AML-193 (cell line): Measurements from ENCODE around the gene MIOX.

ENCODE experiments used
- DNase-seq, 2 experiments: peaks; one replicate each; lab custom pipeline; 2025; lab: John Stamatoyannopoulos, UW

Gene MIOX

DNA sequence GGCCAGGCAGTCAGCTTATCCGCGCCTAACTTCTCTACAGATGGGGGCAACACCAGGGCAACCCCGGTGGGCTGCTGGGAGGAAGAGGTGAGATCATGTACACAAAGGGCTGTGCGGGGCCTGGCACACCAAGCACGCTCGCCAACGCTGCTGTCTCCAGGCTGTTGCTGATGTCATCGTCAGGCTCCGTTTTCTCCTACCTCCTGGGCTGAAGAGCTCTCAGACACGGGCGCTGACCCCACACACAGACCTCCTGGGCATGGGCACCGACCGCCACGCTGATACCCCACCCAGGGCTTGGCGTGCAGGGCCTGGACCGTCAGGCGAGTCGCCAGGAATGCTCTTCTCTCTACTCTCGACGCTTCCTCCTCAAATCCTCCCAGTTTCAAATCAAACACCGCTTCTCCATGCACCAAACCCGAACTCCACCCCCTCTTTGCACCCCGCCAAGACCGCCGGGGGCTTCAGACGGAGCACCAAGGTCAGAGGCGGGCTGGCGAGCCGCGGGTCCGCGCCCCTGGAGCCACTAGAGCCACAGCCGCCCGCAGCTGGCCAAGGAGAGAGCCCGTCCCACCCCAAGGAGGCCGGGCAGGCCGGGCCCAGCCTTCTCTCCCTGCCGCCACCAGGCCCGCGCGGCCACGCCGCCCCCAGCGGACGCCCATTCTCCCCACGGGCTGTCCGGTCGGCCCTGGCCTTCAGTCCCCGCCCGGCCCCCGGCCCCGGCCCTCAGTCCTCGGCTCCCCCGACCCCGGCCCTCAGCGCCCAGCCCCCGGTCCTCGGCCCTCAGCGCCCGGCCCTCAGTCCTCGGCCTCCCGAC, 12.6 kb upstream of the MIOX start:
- peak in 1 of 2 experiments; percentile 10 for DNase-seq

DNA sequence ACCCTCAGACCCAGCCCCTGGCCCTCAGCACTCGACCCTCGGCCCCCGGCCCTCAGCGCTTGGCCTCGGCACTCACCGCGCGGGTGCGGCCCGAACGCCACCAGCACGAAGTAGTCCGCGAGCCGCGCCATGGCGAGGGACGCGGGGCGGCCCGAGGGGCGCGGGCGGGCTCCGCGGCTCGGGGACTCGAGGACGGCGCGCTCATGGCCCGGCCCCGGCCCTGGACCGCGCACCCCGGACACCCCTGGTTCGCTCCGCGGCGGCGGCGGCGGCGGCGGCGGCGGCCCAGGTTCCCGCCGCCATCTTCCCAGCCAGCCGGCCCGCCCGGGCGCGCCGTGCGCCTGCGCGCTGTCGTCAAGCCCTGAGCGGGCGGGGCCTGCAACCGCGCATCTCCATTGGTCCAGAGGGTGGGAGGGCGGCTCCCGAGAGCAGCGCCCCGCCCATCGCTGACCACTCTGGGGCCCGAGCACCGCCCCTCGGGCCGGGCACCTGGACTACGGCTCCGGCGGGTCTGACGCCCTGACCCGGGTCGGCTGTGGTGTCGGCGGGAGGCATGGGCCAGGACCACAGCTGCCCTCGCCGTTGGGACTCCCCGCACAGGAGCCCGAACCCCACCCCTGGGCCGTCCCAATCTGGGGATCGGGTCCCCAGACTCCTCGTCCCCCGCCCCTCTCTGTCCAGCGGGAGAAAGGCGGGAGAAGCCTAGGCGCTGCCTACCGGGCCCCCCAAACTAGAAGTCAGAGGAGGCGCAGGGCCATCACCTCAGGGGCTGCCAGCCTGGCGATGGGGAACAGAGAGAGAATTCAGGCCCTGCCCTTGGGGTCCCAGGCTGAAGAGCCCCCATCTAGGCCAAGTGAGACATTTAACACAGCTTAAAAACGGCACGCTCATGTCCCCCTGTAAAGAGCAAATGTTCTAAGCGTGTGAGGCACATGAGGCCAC, 11.7 kb upstream of the MIOX start, which contains the start of gene SBF1:
Gene SBF1, minus strand, starts transcription at position 326 of the 942 bp plus-strand sequence. Its CDS starts 195 bp downstream, at position 131.
- DNase-seq, result peak; percentile 68 to 73

DNA sequence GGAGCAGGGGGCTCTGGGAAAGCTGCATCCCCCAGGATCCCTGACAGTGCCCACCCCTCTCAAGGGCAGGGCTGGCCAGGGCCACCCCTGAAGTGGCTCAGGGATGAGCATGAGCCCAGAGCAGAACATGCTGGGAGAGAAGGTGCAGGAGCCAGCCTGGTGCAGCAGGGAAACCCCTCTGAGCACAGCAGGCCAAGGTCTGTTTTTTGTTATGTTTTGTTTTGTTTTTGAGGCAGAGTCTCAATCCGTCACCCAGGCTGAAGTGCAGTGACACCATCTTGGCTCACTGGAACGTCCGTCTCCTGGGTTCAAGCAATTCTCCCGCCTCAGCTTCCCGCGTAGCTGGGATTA, 11.0 kb upstream of the MIOX start:
- DNase-seq, result no peak

DNA sequence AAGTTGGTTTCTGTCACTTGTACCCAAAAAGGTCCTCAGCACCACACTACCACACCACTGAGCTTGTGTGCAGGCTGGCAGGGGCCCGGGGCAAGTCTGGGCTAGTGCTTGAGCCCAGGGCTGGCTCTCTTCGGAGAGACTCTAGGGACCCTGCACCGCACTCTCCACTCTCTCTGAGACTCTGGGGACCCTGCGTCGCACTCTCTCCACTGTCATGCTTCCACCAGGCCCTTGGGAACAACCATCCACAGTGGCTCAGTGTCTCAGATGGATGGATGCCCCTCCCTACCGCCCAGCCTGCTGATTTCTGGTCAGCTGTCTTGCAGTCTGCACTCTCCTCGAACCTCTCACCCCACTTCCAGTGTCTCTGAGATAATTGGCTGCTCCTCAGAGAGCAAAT, 9.8 kb upstream of the MIOX start:
- DNase-seq, result no peak

DNA sequence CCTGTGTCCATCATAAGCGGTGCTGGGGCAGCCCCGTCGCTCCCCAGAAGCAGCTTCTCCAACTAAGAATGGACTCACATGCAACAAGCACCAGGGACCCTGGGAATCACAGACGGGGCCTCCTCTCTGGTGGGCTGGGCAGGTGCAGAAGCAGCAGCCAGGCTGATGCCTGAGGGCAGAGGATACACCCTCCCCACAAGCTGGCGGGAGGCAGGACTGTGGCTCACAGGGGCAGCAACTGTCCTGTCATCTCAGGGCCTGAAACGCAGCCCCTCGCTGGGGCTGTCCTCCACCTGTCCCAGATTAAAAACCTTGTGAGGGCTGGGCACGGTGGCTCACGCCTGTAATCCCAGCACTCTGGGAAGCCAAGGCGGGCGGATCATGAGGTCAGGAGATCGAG, 8.7 kb upstream of the MIOX start:
- DNase-seq, result no peak

DNA sequence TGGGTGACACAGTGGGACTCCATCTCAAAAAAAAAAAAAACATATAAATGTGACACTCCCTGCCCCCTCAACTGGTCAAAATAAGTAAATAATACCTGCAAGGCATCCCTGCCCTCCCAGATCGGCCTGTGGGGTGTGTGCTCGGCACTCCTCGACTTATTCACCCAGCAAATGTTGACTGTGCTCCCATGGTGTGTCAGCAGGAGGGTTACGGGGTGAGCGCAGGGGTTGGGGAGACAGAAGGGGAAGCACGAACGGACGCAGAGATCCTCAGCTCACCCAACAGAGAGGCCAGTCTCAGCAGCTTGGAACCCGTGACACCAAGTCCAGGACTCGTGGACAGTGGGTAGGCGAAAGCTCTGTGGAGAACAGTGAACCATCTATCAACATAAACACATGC, 6.9 kb upstream of the MIOX start:
- DNase-seq, result no peak

DNA sequence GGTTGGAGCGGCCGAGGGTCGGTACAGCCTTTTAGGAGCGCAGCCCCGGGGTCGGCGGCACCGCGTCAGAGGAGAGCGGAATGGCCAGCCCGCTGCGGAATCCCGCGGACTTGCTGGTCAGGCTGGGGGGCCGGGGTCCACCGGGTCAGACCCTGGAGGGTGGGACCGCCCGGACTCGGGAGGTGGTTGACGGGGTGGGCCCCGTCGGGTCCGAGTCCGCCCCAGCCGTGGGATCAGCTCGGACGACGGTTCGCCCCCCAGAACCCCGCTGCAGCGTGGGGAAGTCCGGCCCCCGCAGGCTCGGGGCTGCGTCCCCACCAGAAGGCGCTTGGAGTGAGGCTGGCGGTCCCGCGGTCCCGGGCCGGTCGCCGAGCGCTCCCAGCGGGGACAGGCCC, 5.6 kb upstream of the MIOX start:
- DNase-seq, result no peak

DNA sequence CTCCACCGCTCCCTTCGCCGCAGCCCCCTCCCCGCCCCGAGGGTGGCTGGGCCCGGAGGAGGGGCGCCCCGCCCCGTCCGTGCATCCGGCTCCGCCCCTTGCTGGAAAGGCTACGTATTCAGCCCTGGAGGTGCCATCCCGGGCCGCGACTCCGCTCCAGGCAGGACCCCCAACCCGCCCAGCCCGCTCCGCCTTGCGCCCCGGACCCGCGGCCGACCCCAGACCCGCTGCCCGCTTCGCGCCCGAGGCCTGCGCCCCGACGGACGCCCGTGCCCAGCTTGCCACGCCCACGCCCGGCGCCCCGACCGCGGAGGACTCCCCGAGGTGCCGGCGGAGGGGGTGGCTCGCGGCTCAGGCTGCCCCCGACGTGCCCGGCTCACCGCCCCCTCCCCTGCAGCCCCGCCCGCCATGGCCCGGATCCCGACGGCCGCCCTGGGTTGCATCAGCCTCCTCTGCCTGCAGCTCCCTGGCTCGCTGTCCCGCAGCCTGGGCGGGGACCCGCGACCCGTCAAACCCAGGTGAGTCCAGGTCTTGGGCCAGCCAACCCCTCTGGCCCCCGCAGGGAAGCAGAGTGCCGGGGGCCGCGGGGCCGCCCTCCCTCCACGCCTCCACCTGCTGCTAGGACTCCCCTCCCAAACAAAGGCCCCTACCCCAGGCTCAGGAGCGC, 5.1 kb upstream of the MIOX start, which contains the start of gene ADM2:
Gene ADM2, plus strand, starts transcription at position 104 of the 667 bp plus-strand sequence. Its CDS starts 305 bp downstream, at position 409.
- DNase-seq, result no peak

DNA sequence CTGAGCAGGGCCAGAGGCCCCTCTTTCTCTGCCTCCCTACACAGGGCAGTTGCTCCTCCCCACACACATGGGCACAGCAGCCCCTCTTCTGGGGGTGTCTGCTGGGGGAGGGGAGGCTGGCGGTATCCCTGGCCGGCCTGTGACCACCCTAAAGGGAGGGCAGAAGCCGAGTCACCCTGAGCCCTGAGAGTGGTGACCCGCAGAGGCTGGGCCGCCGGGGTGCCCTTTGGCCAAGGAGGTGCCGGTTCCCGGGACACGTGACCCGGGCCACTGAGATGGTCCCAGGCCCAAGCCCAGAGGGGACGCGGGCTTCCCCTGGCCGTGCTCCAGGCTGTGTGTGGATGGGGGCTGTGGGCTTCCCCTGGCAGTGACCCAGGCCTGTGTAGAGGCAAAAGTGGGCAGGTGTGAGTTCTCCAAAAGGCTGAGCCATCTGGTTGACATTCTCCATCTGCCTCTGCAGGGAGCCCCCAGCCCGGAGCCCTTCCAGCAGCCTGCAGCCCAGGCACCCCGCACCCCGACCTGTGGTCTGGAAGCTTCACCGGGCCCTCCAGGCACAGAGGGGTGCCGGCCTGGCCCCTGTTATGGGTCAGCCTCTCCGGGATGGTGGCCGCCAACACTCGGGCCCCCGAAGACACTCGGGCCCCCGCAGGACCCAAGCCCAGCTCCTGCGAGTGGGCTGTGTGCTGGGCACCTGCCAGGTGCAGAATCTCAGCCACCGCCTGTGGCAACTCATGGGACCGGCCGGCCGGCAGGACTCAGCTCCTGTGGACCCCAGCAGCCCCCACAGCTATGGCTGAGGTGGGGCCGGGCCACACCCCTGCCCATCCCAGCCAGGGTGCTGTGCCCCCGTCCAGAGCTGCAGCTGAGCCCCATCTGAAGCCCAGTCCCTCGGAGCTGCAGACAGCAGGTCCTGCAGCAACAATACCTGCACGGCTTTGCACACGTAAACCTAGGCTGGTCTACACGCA, 4.3 kb upstream of the MIOX start:
- no peak for DNase-seq

DNA sequence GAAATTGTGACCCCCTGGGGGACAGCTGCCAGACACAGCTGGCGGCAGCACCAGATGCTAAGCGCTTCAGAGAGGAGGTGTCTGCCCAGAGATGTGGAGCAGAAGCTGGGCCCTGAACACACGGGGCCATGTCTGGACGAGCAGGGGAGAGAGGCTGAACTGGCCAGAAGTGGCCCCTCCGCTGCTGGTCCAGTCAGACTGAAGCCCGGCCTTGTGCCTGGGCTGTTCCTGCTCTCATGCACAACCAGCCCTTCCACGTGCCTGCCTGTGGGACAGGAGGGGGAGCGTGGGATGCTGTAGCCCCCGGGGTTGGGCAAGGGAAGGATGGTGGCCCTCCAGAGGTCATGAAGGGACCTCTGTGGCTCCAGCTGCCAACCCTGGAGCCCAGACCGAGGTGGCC, 3.6 kb upstream of the MIOX start:
- no peak for DNase-seq

DNA sequence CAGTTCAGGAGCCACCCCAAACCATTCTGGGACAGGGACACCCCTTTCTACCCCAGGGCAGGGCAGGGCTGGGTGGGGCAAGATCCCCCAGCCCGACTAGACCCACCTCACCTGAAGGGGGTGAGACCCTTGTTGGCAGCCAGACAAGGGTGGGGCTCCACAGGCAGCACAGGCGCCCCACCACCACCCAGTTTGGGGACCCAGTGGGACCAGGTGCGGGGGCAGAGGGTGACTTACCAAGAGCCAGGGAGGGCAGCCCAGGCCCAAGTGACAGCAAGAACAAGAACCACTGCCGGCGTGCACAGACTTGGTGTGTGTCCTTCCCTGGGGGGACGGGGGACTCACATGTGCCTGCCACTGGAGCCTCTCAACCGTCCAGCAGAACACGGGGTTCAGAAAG, 3.1 kb upstream of the MIOX start:
- no peak for DNase-seq

DNA sequence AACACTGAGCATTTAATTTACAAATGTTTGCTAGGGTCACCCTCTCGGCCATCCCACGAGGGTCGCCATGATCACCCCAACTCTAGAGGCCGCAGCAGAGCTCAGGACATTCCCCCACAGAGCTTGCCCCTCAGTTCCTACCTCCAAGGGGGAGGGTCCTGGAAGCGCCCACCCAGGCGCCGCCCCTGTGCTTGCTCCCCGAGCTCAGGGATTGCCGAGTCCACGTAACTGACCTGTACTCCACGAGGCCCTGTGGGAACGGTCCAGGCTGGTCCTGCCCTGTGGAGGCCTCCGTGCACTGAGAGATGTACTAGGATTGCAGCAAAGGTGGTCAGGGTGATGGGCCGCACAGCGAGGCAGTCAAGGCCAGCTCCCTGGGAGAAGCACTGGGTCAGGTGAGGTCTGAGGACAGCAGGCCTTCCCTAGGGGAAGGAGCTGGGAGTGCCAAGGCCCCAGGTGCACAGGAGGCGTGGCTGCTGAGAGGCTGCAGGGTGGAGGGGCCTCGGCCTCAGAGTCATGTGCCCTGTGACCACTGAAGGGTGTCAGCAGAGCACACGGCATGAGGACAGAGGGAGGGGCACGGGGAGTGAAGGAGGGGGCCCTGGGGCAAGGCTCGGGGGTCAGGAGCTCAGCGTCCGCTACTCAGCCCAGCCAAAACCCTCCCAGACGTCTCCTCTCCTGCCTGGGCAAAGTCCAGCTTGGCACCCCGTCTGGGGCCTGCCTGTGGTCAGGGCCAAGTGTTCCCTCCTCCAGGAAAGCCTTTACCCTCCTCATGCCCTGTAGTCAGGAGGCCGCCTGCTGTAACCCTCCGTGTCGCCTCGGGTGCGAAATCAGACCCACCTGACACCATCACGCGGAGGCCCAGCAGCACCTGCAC, 2.4 kb upstream of the MIOX start:
- DNase-seq, result no peak

DNA sequence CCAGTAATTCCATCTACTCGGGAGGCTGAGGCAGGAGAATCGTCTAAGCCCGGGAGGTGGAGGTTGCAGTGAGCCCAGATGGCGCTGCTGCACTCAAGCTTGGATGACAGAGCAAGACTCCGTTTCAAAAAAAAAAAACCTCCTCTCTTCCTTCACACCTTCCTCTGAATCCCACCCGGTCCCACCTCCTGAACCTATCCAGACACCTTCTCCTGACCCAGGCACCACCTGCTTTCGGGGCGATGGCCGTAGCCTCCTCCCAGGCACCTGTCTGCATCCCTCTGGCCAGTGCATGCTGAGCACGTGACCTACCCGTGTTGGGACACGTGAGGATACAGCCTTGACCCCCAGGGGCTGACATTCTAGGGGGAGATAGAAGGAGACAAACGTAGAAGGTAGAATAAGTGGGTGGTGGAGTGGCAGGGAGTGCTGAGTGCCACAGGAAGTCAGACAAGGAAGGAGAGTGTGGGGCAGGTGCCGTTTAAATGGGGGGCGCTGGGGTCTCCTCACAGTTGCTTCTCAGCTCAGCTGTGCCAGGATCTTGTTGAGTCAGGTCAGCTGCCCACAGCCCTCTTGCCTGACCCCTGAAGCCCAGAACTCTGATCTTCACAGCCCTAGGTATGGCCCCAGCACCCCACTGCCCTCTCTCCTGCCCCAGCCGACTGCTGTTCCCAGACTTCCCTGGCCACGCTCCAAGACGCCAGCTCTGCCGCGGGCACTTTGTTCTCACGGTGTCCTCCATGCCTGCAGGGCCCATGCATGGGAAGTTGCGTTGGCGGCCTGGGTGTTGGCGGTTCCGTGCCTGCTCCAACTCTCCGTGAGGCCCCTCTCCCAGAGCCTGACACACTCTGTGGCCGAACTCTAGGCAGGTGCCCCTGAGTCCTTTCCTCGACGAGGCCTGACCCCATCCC, 1.2 kb upstream of the MIOX start:
- no peak for DNase-seq

DNA sequence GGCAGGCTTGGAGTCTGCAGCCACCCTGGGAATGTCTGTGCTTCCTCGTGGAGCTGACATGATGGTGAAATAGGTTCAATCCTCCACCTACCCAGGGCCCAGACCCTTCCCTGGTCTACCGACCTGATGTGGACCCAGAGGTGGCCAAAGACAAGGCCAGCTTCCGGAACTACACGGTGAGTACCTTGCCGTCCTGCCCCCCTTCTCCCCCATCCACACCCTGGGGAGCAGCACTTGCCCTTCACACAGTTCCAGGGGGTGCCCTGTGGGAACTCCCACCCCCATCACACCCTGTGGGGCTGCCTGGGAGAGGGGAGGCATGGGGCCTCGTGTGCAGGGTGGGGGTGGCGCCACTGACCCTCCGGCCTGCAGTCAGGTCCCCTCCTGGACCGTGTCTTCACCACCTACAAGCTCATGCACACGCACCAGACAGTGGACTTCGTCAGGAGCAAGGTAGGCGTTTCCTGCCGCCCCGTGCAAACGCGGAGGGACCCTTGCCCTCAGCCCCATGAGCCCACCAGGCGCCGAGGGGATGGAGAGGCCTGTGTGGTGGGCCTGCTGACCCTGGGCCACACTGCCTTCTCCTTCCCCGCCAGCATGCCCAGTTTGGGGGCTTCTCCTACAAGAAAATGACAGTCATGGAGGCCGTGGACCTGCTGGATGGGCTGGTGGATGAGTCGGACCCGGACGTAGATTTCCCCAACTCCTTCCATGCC, 789 bp downstream of the MIOX start:
- no peak for DNase-seq

DNA sequence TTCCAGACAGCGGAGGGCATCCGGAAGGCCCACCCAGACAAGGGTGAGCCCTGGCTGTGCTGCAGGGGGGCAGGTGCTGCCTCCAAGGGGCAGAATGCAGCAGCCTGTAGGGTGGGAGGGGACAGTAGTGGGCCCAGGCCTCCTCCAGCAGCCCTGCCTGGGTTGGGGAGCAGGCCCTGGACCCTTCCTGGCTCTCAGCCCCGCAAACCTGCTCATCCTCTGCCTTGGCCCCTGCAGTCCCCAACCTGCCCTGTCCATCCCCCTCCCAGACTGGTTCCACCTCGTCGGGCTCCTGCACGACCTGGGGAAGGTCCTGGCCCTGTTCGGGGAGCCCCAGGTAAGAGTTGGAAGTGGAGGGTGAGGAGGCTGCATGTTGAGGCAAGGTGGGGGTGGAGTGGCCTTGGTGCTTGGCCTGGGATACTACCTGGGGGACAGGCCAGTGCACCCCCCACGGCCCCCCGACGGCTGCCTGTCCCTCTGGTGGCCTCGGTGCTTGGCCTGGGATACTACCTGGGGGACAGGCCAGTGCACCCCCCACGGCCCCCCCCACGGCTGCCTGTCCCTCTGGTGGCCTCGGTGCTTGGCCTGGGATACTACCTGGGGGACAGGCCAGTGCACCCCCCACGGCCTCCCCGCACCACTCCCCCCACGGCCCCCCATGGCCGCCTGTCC, 1.5 kb downstream of the MIOX start:
- DNase-seq, result no peak

DNA sequence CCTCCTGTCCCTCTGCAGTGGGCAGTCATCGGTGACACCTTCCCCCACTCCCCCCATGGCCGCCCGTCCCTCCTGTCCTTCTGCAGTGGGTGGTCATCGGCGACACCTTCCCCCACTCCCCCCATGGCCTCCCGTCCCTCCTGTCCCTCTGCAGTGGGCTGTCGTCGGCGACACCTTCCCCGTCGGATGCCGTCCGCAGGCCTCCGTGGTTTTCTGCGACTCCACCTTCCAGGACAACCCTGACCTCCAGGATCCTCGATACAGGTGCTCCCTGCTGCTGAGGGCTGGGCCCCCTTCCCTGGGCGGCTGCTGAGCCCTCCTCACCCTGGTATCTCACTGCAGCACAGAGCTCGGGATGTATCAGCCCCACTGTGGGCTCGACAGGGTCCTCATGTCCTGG, 2.2 kb downstream of the MIOX start:
- DNase-seq, result no peak

DNA sequence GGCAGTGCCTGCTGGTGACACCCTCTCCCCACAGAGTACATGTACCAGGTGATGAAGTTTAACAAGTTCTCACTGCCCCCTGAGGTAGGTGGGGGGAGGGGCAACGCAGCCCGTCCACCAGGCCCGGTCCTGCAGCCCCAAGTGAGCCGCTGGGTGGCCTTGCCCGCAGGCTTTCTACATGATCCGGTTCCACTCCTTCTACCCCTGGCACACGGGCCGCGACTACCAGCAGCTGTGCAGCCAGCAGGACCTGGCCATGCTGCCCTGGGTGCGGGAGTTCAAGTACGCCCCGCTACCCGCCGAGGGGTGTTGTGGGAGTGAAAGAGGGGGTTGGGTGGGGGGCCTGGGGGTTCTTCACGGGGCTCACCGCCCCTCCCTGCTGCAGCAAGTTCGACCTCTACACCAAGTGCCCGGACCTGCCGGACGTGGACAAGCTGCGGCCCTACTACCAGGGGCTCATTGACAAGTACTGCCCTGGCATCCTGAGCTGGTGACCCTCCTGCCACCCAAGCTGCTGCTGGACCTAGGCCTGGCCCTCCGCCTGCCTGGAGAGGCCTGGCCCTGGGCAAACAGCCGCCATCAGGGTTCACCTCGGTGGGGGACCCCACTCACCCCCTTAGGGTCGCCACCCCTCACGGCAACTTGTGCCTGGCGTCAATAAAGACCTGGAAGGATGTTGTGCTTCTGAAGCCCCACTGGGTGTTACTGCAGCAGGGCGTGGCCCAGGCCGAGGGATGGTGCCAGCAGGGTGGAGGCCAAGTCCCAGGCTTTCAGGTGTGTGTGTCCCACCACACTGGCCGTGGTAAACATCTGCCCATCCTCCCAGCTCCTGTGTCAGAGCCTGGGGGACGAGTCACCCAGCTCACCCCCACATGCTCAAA, 2.9 kb downstream of the MIOX start:
- DNase-seq, result no peak
